NCI-H2227 (cell line): ENCODE measurements around the gene PKM.
"Not testable (repeated sequence)": the region's sequence is repeated elsewhere in the genome, so short reads cannot be mapped to it uniquely, and the experiment has no call there.

Experiments used
- DNase-seq: peaks from one replicate; lab custom pipeline; 2025; ENCODE audit not compliant: unreplicated experiment; lab: John Stamatoyannopoulos, UW

PKM gene

GRCh38 chr15:72231066-72231832, at the start of gene PKM:
PKM (minus strand) TSS chr15:72231190; CDS start chr15:72219097, 12,093 bp downstream.
- DNase-seq, result peak; percentile 98

DNA sequence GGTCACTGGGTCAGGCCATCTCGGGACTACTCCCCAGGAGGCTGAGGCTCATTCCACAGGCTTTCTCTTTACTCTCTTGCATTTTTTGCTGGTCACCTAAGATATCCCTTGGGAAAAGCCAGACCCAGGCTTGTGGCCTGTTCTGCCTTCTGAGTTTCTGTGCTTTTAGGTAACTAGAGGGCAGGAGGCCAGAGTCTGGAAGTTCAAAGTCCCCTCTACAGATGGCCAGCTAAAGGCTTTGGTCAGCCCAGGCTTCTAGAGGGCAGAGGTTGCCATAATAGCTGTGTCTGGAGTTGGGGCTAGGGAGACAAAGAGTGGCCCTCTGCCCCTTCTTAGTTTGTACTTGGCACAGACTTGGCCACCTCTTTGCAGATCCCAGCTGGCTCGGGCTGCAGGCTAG, 49.8 kb upstream of the PKM start:
- DNase-seq, result no peak

GRCh38 chr15:72278737-72279136, 47.7 kb upstream of the PKM start:
- no peak for DNase-seq

GRCh38 chr15:72276326-72276700, 45.3 kb upstream of the PKM start:
- DNase-seq, result no peak

DNA sequence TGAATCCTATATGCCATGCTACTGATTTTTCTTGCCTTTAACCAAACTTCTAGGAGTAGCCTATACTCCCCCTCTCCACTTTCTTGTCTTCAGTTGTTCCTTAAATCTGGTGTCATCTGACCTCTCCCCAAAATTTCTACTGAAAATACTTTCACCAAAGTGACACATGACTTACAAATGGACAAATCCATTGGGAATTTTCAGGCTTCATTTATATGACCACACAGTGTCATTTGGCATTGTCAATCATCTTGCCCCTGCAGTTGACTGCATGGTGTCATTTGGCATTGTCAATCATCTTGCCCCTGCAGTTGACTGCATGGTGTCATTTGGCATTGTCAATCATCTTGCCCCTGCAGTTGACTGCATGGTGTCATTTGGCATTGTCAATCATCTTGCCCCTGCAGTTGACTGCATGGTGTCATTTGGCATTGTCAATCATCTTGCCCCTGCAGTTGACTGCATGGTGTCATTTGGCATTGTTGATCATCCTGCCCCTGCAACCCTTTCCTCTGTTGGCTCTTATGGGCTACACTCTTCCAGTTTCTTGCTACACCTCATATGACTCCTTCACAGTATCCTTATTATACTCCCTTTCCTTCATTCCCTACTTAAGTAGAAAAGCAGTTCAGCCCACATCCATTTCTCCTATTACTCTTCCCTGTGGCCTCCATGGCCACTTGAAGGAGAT, 44.8 kb upstream of the PKM start:
- DNase-seq, result not testable (repeated sequence)

DNA sequence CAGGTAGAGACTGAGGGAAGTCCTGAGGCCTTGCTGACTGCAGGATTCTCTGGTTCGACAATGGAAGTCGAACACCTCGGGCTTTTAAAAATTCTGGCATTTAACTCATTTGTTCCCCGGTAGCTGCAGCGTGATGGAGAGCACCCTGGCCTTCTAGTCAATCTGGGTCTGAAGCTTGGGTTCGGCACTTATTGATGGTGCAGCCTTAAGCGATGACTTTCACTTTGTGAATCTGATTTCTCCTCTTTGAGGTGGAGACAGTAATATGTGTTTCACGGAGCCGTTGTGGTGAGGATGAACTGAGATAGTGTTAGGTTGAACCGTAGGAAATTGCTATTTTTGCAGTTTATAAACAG, 42.0 kb upstream of the PKM start:
- DNase-seq, result no peak

DNA sequence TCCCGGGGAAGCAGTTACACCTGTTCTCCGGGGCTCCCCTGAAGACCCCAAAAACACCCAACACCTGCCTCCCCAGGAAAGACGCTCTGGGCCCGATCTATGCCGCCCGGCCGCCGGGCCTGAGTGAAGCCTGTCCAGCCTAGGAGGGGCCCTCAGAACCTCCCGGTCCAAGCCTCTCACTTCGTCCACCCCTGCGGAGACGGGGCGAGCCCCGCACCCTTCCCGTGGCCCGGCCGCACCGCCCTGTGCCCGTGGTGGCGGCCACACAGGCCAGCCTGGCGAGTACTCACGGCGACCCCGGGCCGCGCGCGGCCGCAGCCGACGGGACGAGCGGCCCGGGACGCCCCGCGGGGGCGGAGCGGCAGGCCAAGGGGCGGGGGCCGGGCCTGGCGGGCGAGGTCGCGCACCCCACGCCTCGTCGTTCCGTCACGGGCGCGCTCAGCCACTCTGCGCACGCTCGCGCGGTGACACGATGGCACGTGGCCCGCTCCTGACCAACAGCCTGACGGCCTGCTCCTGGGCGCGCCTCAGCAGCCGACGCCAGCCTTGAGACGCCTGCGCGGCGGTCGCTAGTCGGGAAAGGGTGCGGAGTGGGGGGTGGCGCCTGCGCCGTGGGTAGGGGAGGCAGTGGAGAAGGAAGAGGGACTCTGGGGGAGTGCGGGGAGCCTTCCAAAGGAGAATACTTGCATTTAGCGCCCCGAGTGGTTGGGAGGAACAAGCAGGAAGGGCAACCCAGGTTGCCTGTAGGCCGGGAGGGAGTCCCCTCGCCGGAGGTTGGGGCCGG, 41.4 kb upstream of the PKM start, which contains the start of gene PARP6:
PARP6 (minus strand) TSS at position 342 of the 784 bp plus-strand sequence. CDS start 5,077 bp downstream, outside the sequence.
- peak; percentile 96 for DNase-seq

DNA sequence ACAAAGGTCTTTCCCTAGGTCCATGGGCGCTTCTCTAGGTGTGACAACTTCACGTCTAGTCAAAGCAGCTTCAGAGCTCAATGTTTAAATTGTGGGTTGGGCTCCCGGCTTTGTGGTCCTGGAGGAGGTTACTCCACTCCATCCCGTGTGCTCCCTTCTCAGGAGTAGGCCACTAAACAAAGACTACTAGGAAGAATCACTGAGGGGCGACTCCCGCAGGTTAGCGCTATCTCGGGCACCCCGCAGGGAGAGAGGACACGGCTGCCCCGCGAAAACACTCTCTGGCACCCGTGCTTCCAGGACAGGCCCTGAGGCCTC, 40.9 kb upstream of the PKM start:
- DNase-seq, result peak; percentile 22

- DNase-seq, result no peak
These were observed 40.2 kb upstream of the PKM start for GRCh38 chr15:72271221-72271620.

- no peak for DNase-seq
These were observed 38.7 kb upstream of the PKM start for GRCh38 chr15:72269739-72270138.

DNA sequence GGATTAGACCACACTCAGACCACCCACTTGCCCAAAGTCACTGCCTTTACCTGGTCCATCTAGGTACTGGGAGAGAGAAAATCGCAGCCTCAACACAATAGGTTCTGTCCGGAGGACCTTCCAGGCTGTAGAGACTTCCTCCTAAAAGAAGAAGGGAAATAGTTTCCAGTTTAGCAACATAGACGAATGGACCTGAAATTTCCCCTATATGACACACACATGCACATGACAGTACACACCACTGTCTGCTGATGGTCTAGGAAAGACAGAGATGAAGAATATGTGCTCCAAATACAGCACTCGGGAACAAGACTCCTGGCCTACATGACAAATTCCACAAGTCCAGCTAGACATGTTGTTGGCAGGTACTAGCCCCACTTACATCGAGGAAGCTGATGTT, 34.0 kb upstream of the PKM start:
- no peak for DNase-seq

- no peak for DNase-seq
These were observed 21.8 kb upstream of the PKM start for GRCh38 chr15:72252663-72253299.

- no peak for DNase-seq
These were observed 18.3 kb upstream of the PKM start for GRCh38 chr15:72249142-72249810.

GRCh38 chr15:72248514-72248913, 17.5 kb upstream of the PKM start:
- DNase-seq, result no peak

DNA sequence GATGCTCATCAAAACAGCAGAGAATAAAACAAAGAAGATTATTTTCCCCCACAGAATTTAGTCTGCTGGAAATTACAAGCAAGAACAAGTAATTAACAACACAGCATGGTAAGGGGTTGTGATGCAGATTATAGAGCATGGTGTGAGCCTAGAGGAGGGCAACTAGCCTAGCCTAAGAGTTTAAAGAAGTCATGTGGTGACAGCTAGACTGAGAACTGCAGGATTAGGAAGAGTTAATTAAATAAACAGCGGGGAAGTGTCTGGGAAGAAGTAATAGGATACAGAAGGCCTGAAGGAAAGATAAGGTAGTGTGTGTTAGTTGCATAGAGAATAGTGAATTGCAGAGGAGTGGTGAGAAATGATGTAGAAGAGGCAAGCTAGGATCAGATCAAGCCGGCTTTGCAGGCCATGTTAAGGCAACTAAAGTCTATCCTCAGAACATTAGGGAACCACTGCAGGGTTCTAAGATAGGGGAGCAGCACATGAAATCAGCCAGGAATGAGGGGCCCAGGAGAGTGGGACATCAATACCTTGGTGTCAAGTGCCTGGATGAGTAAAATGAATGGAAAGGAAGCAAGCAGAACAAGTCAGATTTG, 11.9 kb upstream of the PKM start:
- no peak for DNase-seq

- DNase-seq, result no peak
These were observed 8.7 kb upstream of the PKM start for GRCh38 chr15:72239652-72240051.

- no peak for DNase-seq
These were observed 7.6 kb upstream of the PKM start for GRCh38 chr15:72238586-72238985.

DNA sequence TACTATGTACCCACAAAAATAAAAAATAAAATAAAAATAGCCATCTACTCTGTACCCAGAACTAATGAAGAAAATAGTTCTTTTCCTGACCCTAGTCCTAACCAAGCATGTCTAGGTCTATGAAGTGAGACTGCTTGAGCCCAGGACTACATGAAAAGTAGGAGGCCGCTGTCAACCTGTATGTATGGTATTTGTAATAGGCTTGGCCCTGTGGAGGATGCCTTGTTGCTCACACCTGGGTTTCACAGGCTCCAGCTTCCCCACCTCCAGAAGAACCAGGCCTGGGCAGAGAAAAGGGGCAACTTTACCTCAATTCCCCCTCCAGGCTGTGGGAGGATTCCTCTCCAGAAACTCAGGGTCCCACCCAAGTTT, 6.8 kb upstream of the PKM start:
- DNase-seq, result no peak

DNA sequence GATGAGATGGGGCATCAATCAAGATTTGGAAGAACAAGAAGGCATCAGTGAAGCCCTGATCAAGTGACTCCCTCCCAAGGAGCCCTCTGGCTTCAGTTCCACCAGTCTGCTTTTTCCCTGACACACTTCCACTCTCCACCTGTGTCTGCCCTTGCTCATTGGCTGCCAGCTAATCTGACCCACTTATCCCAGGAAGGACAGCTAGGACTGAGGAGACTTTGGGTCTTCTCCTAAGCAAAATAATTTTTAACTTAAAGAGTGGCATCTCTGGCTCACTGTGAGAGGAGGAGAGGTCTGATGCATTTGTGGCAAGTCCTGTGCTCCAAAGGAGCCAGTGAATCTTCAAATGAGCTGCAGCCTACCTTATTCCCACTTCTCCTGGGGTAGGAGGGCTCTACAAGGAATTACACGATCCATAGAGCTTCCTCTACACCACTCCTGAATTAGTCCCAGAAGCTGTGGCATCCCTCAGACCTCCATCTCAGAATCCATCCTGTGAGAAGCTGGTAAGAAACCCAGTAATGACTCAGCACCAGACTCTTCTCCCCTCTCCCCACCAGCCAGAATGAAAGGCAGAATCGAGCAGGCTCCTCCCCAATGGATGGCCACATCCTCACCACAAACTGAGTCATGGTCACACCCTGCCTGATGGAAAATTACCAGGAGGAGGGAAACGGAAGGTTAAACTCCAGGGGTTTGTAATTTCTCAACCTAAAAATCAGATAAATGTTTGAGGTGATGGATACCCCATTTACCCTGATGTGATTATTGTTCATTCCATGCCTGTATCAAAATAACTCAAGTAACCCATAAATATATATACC, 6.3 kb upstream of the PKM start:
- DNase-seq, result no peak
